ENCODE measurements around the gene HLA-DMA.
"Not testable (repeated sequence)": the region's sequence is repeated elsewhere in the genome, so short reads cannot be mapped to it uniquely, and the experiment has no call there.

Gene HLA-DMA

GRCh38 chr6:32945108-32945760 is 7.7 kb downstream of the HLA-DMA start:
- in situ Hi-C loops (cut with HindIII; ENCODE audit: low pct_unique_long_range_greater_than_20kb, low sequenced_read_pairs): no loop called here
- no peak for TF ChIP-seq JUND (IDR thresholded peaks at IDR 0.05; ENCODE audit: low read depth)
- DNase-seq (ENCODE audit: low read depth in 1 of 2, low spot score in 1 of 2): no peak

- no peak for DNase-seq (ENCODE audit: low read depth in 1 of 2, low spot score in 1 of 2)
- TF ChIP-seq JUND (IDR thresholded peaks at IDR 0.05; ENCODE audit: low read depth): no peak
- in situ Hi-C loops (cut with HindIII; ENCODE audit: low pct_unique_long_range_greater_than_20kb, low sequenced_read_pairs): no loop called here
Measured at GRCh38 chr6:32943864-32944649, 8.8 kb downstream of the HLA-DMA start.

GRCh38 chr6:32942555-32943123 is 10.3 kb downstream of the HLA-DMA start:
- in situ Hi-C loops (cut with HindIII; ENCODE audit: low pct_unique_long_range_greater_than_20kb, low sequenced_read_pairs): not testable (repeated sequence)

DNA sequence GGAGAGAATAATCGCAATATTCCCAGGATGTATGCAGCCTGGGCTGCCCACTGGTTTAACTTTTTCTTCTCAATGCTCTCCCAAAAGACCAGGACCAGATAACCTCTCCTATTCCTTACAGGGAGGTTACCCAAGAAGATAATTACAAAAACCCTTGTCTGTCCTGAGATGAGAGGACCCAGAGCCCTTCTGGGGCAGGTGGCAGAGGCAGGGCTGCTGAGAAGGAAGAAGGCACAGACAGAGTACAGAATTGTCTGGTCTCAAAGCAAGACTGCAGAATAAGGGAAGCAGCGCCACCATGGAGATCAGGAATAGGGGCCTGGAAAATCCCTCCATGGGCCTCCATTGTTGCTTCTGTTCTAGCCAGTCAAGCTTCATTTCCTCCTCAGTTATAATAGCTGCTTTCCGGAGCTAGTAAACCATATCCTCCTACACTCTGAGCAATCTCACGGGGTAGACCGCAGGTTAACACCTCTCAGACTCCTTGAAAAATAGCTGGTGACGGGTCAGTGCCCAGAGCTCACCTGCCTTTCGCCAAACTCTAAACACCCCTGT is 11.6 kb downstream of the HLA-DMA start:
- TF ChIP-seq JUND (IDR thresholded peaks at IDR 0.05; ENCODE audit: low read depth): no peak
- DNase-seq (ENCODE audit: low read depth in 1 of 2, low spot score in 1 of 2): no peak
- in situ Hi-C loops (cut with HindIII; ENCODE audit: low pct_unique_long_range_greater_than_20kb, low sequenced_read_pairs): no loop called here

More at GRCh38 chr6:32942555-32943123, 10.3 kb downstream of the HLA-DMA start:
- not testable (repeated sequence) for DNase-seq (ENCODE audit: low read depth in 1 of 2, low spot score in 1 of 2)

DNA sequence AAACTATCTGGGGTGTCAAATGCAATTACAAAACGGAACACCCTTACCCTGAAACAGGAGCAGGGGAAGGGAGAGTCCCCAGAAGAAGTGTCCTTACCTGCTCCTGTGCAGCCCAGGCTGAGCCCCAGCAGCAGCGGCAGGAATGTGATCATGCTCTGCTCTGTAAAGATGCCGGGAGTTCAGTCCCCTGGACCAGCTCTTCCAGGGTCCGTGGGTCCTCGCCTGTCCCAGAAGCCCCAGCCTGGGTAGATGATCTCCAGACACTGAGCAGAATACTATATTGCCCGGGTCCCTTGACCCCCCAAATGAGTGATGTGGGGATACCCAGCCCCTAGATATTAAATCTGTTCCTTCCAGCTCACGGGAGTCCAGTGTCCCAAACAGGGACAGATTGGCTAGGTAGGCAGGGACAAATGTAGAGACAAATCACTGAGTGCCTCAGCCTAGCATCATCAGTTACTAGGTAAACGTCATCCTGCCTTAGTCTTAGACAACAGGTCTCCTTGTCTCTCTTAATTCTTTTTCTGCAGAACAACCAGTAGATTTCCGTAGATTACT is 12.2 kb downstream of the HLA-DMA start, which contains the start of gene HLA-DMB:
HLA-DMB (minus strand) TSS at position 373 of the 558 bp plus-strand sequence; CDS start at position 152, 221 bp downstream.
- peak; percentile 87 to 88 for DNase-seq (ENCODE audit: low read depth in 1 of 2, low spot score in 1 of 2)
- TF ChIP-seq JUND (IDR thresholded peaks at IDR 0.05; ENCODE audit: low read depth): no peak
- in situ Hi-C loops (cut with HindIII; ENCODE audit: low pct_unique_long_range_greater_than_20kb, low sequenced_read_pairs): no loop called here

GRCh38 chr6:32938494-32938893 is 14.4 kb downstream of the HLA-DMA start:
- TF ChIP-seq JUND (IDR thresholded peaks at IDR 0.05; ENCODE audit: low read depth): no peak
- in situ Hi-C loops (cut with HindIII; ENCODE audit: low pct_unique_long_range_greater_than_20kb, low sequenced_read_pairs): no loop called here
- no peak for DNase-seq (ENCODE audit: low read depth in 1 of 2, low spot score in 1 of 2)

GRCh38 chr6:32937230-32937633 is 15.7 kb downstream of the HLA-DMA start:
- in situ Hi-C loops (cut with HindIII; ENCODE audit: low pct_unique_long_range_greater_than_20kb, low sequenced_read_pairs): no loop called here
- TF ChIP-seq JUND (IDR thresholded peaks at IDR 0.05; ENCODE audit: low read depth): no peak
- no peak for DNase-seq (ENCODE audit: low read depth in 1 of 2, low spot score in 1 of 2)

DNA sequence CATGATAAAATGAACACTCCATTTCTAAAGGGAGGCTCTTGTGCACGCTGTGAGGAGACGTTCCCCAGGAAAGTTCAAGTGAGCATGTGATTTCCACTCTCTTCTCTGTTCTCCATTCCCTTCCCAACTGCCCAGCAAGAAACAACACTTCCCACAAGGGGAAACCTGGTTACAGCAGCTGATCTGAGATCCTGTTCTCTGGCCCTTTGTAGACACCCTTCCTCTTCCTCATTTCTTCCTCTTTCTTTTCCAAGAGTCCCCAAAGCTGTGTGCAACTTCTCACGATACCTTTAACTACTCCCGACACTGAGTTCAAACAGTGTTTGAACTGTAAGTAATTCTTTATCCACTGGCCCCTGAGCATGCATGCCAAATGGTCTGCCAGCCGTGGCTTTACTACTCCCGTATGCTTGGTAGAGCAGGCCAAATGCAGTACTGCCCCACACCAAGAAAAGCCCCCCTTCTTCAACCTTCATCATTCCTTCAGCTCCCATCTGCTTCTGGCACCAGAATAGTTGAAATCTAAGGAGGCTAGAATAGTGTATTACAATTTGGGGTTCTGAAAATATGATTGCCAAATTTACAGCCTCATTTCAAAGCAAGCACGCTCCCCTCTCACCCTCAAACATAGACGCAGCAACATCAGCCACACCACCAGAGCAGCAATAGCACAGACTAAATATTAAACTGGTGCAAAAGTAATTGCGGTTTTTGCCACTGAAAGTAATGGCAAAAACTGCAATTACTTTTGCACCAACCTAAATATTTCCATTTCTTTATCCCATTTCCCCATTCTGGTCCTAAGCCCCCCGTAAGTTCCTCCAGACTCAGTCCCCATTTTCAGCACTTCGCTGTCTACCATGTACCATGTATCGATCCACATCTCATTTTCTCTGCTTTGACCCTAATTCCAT is 16.4 kb downstream of the HLA-DMA start:
- no peak for TF ChIP-seq JUND (IDR thresholded peaks at IDR 0.05; ENCODE audit: low read depth)
- no peak for DNase-seq (ENCODE audit: low read depth in 1 of 2, low spot score in 1 of 2)
- in situ Hi-C loops (cut with HindIII; ENCODE audit: low pct_unique_long_range_greater_than_20kb, low sequenced_read_pairs): no loop called here

DNA sequence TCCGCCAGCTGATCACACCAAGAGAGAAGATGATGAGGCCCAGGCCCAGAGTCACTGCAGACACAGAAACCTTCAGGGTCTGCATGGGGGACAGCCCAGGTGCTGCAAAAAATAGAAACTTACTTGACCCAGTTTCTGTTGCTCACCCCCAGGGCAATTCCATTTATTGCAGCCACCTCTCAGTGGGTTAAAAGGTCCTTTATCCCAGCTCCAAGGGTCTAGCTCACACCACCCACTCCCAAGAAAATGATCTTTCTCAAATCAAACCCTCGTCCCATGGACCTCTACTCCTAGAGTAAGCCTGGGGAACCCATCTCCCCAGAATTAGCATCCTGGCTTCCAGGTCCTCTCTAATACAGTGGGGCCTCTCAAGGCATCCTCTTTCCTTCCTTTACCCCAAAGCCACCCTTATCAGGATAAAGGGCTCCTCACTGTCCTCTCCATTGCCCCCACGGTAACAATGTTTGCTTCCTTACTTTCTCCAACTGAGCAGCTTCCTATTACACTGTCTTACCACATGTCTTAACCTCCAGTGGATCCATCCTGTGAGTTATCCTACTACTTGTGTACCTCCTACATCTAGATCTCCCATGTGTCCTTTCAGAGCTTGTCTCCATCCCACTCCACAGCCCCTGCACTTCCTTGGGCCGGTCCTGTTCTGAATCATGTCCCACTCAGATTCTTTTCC is 17.2 kb downstream of the HLA-DMA start:
- DNase-seq (ENCODE audit: low read depth in 1 of 2, low spot score in 1 of 2): no peak
- no peak for TF ChIP-seq JUND (IDR thresholded peaks at IDR 0.05; ENCODE audit: low read depth)
- in situ Hi-C loops (cut with HindIII; ENCODE audit: low pct_unique_long_range_greater_than_20kb, low sequenced_read_pairs): no loop called here

DNA sequence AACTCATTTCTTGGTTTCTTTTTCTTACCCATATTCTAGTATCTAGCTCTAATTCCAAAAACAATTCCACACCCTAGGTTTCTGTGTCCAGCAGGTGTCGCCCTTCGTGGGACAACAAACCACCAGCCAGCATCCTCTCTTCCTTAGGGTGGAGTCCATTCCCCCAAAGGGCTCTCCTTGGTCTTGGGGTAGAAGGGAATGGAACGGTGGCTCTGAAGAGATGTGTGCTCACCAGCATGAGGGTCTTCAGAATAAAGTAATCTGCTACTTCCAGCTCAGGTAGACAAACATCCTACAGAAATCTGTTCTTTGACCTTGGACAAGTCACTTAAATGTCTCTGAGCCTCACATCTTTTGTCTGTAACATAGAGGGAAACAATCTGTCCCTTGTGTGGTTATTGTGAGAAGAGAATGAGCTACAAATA is 19.2 kb downstream of the HLA-DMA start:
- in situ Hi-C loops (cut with HindIII; ENCODE audit: low pct_unique_long_range_greater_than_20kb, low sequenced_read_pairs): no loop called here
- peak; percentile 59 to 81 for DNase-seq (ENCODE audit: low read depth in 1 of 2, low spot score in 1 of 2)
- TF ChIP-seq JUND (IDR thresholded peaks at IDR 0.05; ENCODE audit: low read depth): no peak

Measured in T47D (cell line).